HG02678 (cell line): ENCODE data around the gene SCN1A.
"Not testable (repeated sequence)": the region's sequence is repeated elsewhere in the genome, so short reads cannot be mapped to it uniquely, and the experiment has no call there.

Experiments
- ATAC-seq: cut with Tn5 transposase; IDR thresholded peaks from one replicate; pipeline ENCODE4 v1.9.1; 2021; ENCODE audit warnings: mild to moderate bottlenecking, moderate library complexity; ENCODE audit not compliant: unreplicated experiment

Gene SCN1A

DNA sequence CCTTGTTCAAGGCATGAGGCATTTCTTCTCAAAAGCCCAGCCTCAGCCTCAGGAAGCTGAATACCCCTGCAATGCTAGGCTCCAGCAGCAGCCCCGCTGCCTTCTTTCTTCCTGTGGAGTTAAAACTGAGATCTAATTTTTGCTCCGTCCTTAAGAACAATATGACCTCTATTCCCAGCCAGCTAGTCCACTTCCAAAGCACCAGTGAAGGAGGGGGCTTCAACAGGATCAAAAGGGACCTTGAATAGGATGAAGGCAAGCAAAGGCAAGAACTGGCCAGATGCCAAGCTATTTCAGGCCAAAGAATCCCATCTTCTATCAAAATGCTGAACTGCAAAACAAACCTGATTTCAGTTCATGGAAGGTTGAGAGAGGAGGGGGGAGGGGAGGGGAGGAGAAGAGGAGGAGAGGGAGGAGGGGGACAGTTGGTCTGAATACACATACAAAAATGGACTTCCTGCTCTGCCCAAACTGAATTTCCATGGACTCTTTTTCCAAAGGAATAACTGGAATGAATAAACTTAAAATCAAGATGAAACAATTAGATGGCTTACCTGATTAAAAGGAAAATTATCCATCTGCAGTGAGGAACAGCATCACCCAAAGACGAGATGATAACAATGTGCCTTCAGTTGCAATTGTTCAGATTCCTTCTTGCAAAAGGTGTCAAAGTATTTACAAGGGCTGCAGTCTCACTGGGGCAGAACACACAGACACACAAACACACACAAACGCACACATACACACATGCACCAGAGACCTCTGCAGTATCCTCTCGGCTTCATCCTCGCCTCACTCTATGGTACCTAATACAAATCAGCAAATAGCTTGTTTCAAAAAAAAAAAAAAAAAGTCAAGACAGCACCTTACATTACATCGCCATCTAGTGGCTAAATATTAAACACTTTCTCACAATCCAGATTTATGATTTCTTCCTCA, at the start of gene SCN1A:
Gene SCN1A, minus strand, starts transcription at position 804 of the 939 bp plus-strand sequence. CDS start 54,399 bp downstream, outside the sequence.
- ATAC-seq: no peak

DNA sequence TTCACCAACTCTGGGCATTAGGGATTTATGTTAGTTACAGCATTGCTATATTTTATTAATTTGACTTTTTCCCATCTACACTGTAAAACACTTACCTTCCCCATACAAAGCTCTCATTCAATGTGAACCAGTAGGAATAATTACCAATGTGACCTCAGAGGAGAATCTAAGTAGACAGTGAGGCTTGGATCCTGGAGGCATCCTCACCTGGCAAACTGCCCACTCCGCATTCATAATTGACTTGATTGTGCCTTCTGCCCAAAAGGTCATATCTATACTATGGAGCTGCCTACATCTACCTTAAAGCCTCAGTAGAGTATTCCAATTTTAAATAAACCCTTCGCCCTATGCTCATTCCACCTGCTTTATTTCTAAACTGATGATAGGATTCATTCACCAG, 45.4 kb upstream of the SCN1A start:
- ATAC-seq: no peak

DNA sequence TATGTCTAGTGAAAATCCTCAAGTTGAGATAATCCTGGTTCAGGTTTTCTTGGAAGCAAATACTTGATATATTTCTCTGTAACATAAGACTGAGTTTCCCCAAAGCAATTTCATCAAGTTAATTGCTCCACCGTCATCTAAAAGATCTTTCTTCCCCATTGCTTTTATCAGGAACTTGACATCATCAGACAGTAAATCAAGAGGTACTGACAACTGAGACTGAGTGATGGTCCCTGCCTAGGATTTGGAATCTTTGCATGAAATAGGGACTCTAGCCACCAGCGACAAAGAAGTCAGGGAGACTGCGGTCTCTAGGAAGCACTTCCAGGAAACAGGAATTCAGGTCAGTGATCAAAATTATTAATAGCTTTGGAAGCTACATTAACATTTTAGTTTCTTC, 43.4 kb upstream of the SCN1A start:
- ATAC-seq: no peak

DNA sequence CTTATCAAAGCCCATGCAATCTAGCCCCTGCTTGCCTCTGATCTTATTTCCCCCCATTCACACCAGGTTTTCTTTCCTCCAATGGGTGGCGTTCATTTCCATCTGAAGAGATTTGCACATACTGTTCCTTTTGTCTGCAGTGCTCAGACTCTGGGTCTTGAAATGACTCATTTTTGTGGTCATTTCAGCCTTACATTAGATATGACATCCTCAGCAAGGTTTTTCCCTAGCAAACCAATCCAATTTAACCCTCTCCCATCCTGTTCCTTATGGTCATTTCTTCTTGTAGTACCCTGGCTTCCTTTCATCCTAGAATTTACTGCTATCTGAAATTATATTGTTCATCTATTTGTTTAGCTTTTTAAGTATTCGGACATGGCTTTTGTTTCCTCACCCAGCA, 42.5 kb upstream of the SCN1A start:
- ATAC-seq: peak; percentile 58

DNA sequence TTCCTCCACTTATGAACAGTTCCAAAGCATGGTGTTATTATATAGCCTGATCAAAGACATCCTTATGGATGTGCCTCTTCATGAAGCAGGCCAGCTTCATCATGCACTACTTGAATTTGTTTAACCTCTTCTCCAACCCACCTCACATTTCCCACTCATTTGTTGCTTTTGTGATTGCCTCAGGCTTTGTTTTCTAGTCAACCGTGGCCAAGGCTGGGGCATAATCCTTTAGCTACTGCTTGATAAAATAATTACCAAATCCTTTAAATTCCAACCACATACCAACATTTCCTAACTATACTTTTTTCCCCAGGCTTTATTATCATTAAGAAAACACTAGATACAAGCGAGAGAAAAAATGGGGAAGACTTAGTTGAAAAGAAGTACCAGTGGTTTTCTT, 39.6 kb upstream of the SCN1A start:
- no peak for ATAC-seq

DNA sequence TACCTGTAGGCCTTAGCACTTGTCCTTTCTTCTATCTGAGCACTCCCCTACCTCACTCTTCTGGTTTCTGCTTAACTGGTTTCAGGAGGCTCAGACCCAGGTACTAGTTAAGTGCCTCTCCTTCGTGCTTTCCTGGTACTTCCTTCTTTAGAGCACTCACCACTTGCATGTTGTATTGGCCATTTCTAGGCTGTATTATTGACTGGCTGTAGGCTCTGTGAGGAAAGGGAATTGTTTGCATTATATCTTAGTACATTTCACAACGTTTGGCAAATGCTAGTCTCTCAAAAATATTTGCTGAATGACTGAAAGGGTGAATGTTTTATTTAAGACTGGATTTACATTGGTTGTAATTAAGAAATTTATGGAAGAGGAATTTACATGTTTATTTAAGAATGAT, 36.0 kb upstream of the SCN1A start:
- ATAC-seq: no peak

DNA sequence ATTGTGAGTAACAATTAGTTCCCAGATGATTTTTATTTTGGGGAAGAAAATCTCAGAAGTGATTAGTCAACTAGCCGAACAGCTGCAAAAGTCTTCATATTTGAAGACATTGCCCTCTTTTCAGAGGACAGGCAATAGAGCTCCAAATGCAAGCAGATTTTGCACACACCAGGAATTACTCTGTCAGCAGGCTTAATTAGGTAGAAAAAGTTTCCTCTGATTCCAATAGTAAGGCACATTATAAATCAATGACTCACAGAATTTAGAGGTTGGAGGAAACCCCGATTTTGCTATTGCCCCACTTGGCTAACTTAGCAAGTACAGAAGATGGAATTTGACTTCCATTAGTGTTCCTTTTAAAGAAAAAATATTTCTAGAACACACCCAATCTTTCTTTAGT, 30.7 kb upstream of the SCN1A start:
- no peak for ATAC-seq

DNA sequence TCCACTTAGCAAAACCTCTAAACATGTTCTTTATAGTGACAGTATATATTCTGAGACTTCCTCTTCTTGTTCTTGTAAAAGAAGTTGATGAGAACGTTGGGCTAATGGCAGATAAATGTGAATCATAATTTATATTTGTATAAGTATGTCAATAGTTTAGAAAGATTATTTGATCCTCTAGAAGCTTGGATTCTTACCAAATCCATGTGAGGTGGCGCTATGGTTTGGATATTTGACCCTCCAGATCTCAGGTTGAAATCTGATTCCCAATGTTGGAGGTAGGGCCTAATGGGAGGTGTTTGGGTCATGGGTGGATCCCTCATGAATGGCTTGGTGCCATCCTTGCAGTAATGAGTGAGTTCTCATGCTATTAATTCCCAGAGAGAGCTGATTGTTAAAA, 29.8 kb upstream of the SCN1A start:
- no peak for ATAC-seq

DNA sequence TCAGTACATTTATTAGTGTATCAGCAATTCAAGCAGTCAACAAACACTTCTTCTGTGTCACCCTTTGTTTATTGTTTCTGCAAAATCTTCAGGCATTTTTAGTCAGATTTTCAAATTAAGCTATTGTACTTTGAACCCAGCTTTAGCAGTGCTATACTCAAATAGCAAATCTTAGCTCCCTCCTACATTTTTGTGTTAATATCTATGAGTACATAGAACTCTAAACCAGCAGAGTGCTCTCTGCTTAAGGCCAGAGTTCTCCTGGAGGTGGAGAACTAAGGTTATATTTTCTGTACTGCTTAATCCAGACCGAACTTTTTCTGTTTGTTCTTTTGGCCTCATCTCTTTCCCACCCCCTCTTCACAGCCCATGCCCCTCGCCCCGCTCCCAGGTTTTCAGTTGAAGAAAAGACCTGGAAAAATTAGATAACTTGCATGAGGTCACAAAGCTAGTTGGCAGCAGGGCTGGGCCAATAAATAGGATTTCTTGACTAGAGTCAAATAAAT, 29.2 kb upstream of the SCN1A start:
- no peak for ATAC-seq

DNA sequence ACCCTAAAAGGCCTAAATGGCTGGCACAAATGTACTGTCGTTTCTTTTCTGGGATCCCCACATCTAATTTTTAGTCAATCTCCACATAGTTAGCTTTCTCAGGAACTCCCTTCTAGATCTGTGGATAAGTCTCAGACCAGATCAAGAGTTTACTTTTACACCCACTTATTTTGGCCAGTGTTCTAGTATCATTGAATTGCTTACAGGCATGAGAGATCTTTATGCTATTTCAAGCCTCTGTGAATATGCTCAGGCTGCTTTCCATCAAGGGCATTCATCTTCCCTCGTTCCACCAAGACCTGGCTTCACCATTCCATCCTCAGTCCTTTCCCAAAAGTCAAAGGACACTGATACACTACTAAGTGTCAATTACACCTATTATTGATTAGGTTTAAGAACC, 27.8 kb upstream of the SCN1A start:
- no peak for ATAC-seq

DNA sequence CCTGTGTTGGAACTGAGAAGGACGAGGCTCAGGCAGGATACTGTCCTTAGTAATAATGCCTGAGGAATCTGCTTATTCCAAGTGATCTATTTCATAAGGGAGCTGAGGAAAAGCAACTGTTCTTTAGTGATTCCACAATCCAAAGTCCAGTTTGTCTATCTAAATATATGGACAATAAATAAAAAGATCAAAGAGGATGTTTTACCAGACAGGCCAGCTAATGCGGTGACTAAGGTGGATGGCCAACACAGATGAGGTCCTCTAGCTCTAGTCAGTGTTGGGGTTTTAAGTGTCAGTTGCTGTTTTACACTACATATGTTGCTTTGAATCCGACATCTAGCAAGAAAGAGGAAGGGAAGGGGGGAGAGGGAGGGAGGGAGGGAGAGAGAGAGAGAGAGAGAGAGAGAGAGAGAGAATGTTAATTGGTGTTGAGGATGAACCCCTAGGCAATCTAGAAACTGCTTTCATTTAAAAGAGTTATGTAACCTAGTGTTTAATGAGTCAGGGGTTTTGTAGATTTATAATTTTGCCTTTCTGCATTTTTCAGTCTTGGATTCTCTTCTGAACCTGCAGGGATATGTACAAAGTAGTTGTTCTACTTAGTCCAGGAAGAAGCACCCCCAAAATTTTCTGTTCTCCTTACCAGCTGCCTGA, 27.0 kb upstream of the SCN1A start:
- ATAC-seq: no peak

DNA sequence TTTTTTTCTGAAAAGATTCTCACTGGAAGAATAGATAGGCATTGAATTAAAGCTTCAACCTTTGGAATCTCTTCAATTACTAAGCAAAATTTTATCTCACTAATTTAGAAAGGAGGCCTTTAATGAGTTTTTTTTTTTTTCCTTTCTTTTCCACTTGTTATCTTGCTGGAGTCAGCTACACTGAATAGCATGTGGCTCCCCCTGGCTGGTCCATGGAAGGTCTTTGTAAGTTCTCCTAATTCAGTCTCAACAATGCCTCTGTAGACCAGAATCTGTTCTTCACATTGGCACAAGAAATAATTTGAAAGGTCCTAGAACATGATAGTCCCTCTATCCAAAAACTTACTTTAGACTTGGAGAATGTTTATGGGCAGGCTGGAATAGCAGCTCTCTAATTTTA, 24.2 kb upstream of the SCN1A start:
- no peak for ATAC-seq

DNA sequence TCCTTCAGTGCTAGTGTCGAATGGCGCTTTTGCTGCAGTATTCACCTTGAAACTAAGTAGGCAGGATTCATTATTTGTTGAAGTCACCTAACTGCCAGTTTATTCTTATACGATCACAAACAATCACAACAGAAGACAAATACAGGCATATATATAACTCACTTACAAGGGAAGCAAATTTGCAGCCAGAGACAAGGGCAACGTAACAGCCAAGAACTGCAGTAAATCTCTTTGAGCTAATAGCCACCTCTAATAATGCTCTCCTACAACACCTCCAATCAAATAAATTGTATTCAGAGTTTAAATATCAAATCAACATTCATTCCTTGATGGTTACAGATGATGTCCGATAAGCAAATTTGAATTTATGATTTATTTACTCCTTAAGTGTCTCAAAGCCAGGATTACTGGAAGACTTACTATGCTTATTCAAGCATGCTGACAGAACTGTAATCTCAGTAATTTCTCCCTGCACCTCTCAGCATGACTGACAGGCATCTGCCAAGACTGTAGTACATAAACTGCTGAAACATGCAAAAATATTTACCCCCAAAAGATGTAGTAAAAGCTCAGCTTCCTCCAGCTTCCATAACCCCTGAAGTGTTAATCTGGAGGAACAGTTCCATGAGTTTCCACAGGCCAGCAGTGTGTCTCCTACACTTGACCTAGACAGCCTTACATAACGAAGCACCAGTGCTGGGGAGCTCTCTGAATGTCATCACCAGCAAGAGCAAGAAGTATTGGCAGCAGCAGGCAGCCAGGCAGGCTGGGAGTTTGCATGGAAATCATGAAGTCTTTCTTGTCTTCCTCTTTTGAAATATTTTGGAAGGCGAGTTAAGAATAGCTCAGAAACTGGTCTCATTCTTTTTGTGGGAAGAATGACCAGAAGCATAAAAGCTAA, 20.9 kb upstream of the SCN1A start:
- ATAC-seq: no peak

DNA sequence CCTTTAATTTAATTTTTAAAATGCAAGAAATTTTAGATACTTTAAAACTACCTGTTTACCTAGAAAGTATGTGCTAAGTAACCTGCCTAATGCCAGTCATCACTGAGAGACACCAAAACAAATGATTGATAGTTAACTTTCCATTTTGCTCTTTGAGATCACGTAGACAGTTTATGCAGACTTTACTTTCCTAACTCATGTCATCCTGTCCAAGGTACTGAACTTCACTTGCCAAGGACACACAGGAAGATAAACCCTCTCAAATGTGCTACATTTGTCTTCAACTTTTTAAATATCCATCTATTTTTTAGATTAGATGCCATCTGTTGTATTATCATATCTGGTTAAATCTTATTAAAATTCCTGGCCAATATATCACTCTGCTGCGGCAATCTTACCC, 20.1 kb upstream of the SCN1A start:
- ATAC-seq: no peak

DNA sequence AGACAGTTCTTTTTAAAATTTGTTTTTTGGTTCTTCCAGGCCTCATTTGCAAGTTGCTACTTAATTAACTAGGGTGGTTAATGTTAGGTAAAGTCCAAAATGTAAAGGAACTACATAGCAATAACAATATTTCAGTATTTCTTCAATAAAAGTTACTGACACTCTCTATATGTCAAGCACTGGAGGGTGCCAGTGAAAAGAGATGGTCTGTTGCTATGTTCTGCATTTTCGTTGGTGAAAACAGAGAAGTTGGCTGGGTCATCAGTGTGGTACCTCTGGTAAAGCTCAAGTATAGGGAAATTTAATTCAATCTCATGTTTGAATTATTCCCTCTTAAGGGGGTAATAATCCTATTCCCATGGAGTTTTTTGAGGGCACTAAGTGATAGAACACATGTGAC, 16.3 kb upstream of the SCN1A start:
- ATAC-seq: no peak

DNA sequence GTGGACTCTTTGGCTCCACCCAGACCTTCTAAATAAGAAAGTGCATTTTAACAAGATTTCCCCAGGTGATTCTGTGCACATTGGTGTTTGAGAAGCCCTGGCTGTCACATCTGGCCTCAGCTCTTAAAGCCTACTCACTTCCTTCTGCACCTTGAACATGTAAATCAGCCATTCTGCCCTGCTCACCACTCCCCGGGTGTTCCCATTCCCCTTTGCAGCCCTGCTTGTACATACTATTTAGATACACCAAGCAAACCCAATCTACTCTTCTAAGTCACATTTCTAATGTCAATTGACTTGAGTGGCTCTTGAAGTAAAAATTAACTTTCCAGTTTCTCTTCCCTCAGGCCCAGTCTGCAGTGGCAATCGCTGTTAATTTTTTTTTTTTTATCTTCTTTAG, 13.1 kb upstream of the SCN1A start:
- no peak for ATAC-seq

DNA sequence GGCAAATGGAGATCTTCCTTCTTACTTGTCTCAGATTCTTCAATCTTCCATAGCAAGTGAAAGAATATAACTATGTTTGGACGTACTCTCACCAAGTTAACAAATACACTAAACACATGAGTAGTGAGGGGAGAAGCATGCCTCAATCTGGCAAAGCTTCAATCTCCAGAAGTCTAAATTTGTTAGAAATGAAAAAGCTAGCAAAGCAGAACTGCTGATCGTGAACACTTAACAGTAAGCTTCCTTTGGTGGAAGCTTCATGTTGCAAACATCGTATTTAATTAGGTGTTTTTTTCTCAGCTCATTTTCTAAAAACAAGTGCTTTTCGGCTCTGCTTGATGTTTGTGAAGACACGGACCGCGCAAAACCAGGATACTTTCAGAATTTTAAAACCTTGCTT, 12.7 kb upstream of the SCN1A start:
- no peak for ATAC-seq

DNA sequence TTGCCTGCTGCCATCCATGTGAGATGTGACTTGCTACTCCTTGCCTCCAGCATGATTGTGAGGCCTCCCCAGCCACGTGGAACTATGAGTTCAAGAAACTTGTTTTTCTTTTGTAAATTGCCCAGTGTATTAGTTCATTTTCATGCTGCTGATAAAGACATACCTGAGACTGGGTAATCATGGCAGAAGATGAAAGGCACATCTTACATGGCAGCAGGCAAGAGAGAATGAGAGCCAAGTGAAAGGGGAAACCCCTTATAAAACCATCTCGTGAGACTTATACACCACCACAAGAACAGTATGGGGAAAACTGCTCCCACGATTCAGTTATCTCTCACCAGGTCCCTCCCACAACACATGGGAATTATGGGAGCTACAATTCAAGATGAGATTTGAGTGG, 11.7 kb upstream of the SCN1A start:
- not testable (repeated sequence) for ATAC-seq

DNA sequence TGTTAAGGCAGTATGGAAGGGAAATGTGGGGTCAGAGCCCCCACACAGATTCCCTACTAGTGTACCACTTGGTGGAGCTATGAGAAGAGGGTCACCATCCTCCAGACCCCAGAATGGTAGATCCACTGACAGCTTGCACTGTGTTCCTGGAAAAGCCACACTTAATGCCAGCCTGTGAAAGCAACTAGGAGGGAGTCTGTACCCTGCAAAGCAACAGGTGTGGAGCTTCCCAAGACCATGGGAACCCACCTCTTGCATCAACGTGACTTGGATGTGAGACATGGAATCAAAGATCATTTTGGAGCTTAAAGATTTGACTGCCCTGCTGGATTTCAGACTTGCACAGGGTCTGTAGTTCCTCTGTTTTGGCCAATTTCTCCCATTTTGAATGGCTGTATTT, 10.8 kb upstream of the SCN1A start:
- no peak for ATAC-seq

DNA sequence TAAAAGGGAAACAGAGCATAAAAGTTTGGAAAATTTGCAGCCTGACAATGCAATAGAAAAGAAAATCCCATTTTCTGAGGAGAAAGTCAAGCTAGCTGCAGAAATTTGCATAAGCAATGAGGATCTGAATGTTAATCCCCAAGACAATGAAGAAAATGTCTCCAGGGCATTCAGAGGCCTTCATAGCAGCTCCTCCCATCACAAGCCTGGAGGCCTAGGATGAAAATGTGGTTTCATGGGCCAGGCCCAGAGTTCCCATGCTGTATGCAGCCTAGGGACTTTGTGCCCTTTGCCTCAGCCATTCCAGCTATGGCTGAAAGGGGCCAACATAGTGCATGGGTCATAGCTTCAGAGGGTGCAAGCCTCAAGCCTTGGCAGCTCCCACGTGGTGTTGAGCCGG, 10.3 kb upstream of the SCN1A start:
- no peak for ATAC-seq

DNA sequence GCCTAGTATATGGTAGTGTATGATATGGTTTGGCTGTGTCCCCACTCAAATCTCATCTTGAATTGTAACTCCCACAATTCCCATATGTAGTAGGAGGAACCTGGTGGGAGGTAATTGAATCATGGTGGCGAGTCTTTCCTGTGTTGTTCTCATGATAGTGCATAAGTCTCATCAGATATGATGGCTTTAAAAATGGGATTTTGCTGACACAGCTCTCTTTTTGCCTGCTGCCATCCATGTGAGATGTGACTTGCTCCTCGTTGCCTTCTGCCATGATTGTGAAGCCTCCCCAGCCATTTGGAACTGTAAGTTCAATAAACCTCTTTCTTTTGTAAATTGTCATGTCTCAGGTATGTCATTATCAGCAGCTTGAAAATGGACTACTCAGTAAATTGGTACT, 9.5 kb upstream of the SCN1A start:
- ATAC-seq: no peak
